HG03520 (cell line): ENCODE measurements around the gene LRIG1.

Experiments
- ATAC-seq: cut with Tn5 transposase; IDR thresholded peaks from one replicate; pipeline ENCODE4 v1.9.1; 2021; ENCODE audit warnings: mild to moderate bottlenecking, moderate library complexity; ENCODE audit not compliant: unreplicated experiment

The LRIG1 gene

GRCh38 chr3:66404903-66405700 lies 95.7 kb downstream of the LRIG1 start:
- ATAC-seq: no peak

GRCh38 chr3:66404197-66404596 lies 96.6 kb downstream of the LRIG1 start:
- no peak for ATAC-seq

GRCh38 chr3:66403323-66403990 lies 97.4 kb downstream of the LRIG1 start:
- no peak for ATAC-seq

GRCh38 chr3:66402596-66403290 lies 98.1 kb downstream of the LRIG1 start:
- ATAC-seq: no peak

DNA sequence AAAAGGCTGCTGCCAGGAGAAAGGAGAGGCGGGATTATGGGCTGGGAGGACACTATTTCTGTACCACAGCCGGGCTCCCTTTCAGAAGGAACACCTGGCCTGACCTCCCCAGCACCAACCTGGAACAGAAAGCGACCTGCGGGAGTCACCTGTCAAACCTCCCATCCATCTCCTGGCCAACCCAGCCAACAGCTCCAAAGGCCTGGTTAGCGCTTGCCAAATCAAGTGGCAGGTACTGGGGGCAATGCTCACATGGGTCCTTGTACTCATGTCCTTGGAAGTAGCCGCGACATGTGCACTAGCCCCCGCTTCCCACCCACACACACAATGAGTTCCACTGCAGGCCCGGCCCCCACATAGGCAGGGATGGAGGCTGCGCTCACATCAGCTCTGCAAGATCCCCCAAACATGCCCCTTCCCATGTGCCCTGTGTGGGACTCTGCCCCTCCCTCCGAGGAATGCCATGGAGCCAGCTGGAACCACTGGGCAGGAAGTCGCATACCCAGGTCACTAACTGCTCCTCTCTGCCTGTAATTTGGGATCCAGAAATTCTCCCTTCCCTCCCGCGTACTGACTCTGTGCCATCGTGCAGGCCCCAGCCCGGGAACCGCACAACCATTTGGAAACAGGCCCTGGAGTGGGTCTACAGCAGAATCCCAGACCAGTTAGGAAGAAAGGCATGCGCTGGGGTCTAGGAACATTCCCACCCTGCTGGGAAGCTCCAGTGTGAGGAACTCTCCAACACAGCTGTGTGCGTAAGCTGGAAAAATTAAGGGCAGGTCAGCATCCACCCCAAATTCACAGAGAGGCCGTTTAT lies 98.9 kb downstream of the LRIG1 start:
- ATAC-seq: no peak

DNA sequence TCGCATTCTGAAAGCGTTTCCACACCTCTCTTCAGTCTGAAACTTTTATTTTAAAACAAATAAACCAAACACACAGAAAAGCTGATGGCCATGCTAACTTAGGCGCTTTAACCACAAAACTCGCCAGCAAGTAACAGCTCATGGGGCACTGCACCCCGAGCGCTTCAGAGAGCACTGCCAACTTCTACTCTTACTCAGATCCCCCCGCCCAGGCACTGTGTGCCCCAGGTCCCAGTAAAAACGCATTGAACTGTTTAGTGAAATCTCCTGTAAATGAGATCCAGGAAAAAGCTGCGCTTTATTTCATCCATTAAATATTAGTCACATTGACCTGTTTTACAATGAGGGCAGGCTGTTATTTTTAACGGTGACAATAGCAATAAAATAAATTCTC lies 99.7 kb downstream of the LRIG1 start:
- ATAC-seq: no peak

GRCh38 chr3:66400411-66401156 lies 100.2 kb downstream of the LRIG1 start:
- ATAC-seq: no peak

GRCh38 chr3:66399529-66400232 lies 101.1 kb downstream of the LRIG1 start:
- ATAC-seq: no peak

DNA sequence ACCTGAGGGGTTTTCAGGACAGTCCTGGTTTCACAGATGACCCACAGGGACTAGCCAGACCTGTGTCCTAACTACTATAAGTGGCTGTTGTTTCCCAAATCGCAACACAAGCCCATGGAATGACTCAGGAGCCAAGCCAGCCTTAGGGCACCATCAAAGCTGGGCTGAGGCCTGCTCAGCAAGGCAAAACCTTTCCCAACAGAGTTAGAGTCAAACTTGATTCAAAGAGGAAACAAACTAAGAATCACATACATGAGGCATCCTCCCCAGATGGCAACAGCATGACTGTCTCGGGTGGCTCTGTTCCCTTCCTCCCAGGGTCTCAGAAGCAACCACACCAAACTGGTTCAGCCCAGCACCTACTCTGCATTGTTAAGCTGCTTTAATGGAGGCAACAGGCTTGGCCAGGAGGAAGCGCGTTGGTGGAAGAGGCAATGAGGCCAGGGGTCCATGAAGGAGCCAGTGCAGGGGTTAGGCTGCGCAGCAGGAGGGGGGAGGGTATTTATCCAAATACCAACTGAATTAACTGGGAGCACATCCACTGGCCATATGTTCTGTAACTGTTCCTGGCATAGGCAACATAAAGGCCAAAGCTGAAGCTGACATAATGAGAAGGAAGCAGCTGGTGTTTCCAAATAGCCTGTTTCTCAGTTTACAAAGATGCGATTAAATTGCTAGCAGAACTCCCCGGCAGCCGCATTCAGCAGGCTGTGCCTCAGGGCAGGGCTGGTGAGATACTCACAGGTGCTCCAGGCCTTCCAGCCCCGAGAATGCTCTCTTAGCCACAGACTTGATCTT lies 102.4 kb downstream of the LRIG1 start:
- no peak for ATAC-seq

GRCh38 chr3:66397745-66398144 lies 103.1 kb downstream of the LRIG1 start:
- no peak for ATAC-seq

DNA sequence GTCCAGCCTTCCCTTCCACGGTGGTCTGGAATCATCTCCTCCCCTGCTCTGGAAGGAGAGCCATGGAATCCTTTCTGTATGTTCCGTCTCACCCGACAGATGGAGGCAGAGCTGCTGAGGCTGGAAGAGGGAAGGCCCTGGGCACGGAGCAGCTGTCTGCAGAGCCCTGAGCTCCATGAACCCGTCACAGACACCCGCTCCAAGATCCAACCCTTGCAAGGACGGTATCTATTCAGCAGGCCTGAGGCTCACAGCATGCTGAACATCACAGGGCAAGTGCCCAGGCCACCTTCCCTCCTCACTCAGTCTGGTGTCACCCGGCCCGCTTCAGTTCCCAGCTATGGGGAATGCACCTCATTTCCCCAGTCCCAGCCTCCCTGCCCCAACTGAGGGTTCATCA lies 103.9 kb downstream of the LRIG1 start:
- no peak for ATAC-seq

DNA sequence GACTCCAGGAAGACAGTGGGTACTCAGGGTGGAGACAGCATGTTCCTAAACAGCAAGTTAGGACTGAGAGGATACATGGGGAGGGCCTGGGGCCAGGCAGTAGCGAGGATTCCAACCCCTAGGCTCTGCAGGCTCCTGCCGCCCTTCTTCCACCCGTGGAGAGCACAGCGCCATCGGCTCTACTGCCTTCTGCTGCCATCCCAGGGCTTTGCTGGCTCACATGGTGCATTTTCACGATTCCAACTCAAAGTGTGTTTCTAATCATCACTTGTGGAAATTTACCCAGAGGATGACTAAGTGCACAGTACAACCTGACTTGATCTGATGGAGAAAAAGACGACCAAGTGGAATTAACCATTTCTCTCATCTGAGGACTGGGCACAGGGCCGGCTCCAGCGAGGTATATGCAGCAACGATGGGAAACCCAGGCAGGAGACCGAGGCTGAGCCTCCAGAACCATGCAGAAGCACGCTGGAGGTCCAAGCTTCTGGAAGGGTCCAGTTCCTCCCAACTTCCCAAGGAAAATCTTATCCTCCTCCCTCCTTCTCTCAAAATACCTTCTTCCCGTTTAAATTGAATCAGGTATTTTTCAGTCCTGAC lies 104.6 kb downstream of the LRIG1 start:
- ATAC-seq: no peak

DNA sequence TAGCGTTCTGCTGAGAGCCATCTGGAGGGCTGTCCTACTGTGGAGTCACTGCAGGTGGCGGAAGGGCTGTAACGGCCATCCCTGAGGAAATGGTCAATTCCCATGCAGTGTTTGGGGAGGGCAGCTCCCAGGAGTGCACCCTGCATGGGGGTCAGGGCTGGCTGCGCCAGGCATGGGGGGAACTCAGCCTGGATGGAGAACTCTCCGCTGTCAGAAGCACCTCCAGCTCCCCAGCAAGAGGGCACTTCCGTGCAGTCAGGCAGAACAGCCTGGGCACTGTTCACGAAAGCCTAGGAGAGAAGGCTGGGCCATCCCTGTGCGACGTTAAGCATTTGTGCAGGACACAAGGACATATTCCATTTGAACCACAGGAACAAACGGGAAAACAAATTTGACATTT lies 105.2 kb downstream of the LRIG1 start:
- ATAC-seq: no peak

DNA sequence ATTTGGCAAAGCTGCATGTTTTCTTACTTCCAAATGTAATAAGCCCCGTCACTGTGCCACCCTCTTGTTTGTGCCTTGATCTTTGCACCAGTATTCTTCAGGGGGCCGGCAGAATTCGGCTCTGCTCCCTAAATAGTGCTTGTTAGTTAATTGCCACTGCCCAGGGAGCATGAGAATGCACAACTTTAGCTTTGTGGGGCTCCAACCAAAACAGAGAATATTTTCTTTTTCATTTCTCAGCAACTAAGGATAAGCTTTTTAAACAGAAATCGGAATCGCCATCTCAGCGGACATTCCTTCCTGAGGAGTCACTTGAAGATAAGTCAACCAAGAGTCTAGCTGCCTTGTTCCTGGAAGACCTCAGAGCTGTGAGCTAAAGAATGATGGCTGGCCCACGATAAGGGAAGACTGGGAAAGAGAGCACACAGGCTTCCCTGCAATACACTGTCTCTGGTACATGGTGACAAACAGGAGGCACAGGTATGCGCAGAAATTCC lies 106.0 kb downstream of the LRIG1 start:
- ATAC-seq: no peak

- ATAC-seq: peak; percentile 74
Observed at GRCh38 chr3:66394019-66394752, 106.6 kb downstream of the LRIG1 start.

- ATAC-seq: no peak
Observed at GRCh38 chr3:66393333-66394005, 107.4 kb downstream of the LRIG1 start.

DNA sequence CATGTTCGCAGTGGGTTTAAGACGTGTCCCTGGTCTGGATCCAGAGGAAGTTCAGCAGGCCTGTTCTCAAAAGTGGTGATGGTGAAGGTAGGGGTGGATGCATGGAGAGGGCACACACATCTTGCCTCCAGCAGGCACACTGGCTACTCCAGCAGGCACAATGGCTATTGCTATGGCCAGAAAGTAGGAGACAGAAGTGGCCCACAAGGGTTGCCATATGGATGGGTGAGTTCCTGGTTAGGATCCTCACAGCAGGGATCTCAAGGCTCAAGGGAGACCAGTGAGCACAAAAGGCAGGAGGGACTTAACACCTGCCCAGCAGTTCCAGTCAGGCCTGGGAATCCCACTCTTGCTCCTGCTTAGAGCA lies 107.9 kb downstream of the LRIG1 start:
- no peak for ATAC-seq
